SK-N-SH treated with all-trans-retinoic acid at 6 μM for 48 hours (cell line): Measurements from ENCODE around the gene FIBCD1.

Source experiments
- ATAC-seq: fragments of 200-7000 bp; cut with Tn5 transposase; 3 replicates; pipeline ENCODE4 v1.9.1; 2020; ENCODE audit warnings: mild to moderate bottlenecking, moderate library complexity
- BACH2 ChIP-seq: fragments of 250-450 bp; sonication (Bioruptor Pico); IDR thresholded peaks from 2 replicates; pipeline ENCODE4 v1.9.0; 2021; ENCODE audit warnings: mild to moderate bottlenecking, borderline replicate concordance
- CREB5 ChIP-seq: fragments of 250-450 bp; sonication (Bioruptor Pico); IDR thresholded peaks from 2 replicates; pipeline ENCODE4 v1.5.1; 2020; ENCODE audit warnings: low read depth, mild to moderate bottlenecking, moderate library complexity
- CSDC2 ChIP-seq: fragments of 250-450 bp; sonication (Bioruptor Pico); IDR thresholded peaks from 2 replicates; pipeline ENCODE4 v1.5.0; 2020; ENCODE audit warnings: mild to moderate bottlenecking, moderate library complexity
- ESRRG ChIP-seq: fragments of 250-450 bp; sonication (Bioruptor Pico); IDR thresholded peaks from 2 replicates; pipeline ENCODE4 v1.6.1; 2021; ENCODE audit warnings: mild to moderate bottlenecking
- OSR1 ChIP-seq: fragments of 250-450 bp; sonication (Bioruptor Pico); IDR thresholded peaks from 2 replicates; pipeline ENCODE4 v1.8.0; 2022; ENCODE audit warnings: moderate library complexity, mild to moderate bottlenecking, inconsistent platforms
- PPARA ChIP-seq: fragments of 250-450 bp; sonication (Bioruptor Pico); IDR thresholded peaks from 2 replicates; pipeline ENCODE4 v1.5.0; 2020; ENCODE audit warnings: mild to moderate bottlenecking, borderline replicate concordance
- RARB ChIP-seq: fragments of 250-450 bp; sonication (Bioruptor Pico); IDR thresholded peaks from 2 replicates; pipeline ENCODE4 v1.8.0; 2021; ENCODE audit warnings: mild to moderate bottlenecking, moderate library complexity
- TCF4 ChIP-seq: fragments of 250-450 bp; sonication (Bioruptor Pico); IDR thresholded peaks from 2 replicates; pipeline ENCODE4 v1.8.0; 2021; ENCODE audit warnings: mild to moderate bottlenecking, moderate library complexity, borderline replicate concordance
- ZC3H10 ChIP-seq: fragments of 250-450 bp; sonication (Bioruptor Pico); IDR thresholded peaks from 2 replicates; pipeline ENCODE4 v1.5.1; 2021; ENCODE audit warnings: mild to moderate bottlenecking, moderate library complexity
- ZFP30 ChIP-seq: fragments of 450-650 bp; formaldehyde crosslinking; IDR thresholded peaks from 2 replicates; pipeline ENCODE4 v1.5.0; 2022; ENCODE audit warnings: mild to moderate bottlenecking, moderate library complexity
- ZNF565 ChIP-seq: fragments of 450-650 bp; formaldehyde crosslinking; conservative IDR thresholded peaks from 2 replicates; pipeline ENCODE4 v1.5.0; 2020; ENCODE audit warnings: low read depth, mild to moderate bottlenecking, moderate library complexity
- TF ChIP-seq, protein P1 (sequence below): fragments of 250-450 bp; sonication (Bioruptor Pico); IDR thresholded peaks from 2 replicates; pipeline ENCODE4 v1.5.0; 2020; ENCODE audit warnings: mild to moderate bottlenecking, moderate library complexity
- TF ChIP-seq, protein P2 (sequence below): fragments of 250-450 bp; sonication (Bioruptor Pico); IDR thresholded peaks from 2 replicates; pipeline ENCODE4 v1.8.0; 2021; ENCODE audit warnings: low read depth, mild to moderate bottlenecking, moderate library complexity, borderline replicate concordance

Gene FIBCD1

GRCh38 chr9:130860458-130861316 is 78.4 kb downstream of the FIBCD1 start:
- ATAC-seq, result peak; percentile 89
- TF ChIP-seq TCF4 (CRISPR knock-in tag) (no peak), OSR1 (CRISPR knock-in tag) (no peak), BACH2 (CRISPR knock-in tag) (no peak), ZFP30 (no peak), CREB5 (CRISPR knock-in tag) (no peak), ESRRG (CRISPR knock-in tag) (no peak), CSDC2 (CRISPR knock-in tag) (no peak), PPARA (CRISPR knock-in tag) (no peak), ZNF565 (CRISPR knock-in tag) (no peak), RARB (CRISPR knock-in tag) (no peak)
- TF ChIP-seq, protein P1, sequence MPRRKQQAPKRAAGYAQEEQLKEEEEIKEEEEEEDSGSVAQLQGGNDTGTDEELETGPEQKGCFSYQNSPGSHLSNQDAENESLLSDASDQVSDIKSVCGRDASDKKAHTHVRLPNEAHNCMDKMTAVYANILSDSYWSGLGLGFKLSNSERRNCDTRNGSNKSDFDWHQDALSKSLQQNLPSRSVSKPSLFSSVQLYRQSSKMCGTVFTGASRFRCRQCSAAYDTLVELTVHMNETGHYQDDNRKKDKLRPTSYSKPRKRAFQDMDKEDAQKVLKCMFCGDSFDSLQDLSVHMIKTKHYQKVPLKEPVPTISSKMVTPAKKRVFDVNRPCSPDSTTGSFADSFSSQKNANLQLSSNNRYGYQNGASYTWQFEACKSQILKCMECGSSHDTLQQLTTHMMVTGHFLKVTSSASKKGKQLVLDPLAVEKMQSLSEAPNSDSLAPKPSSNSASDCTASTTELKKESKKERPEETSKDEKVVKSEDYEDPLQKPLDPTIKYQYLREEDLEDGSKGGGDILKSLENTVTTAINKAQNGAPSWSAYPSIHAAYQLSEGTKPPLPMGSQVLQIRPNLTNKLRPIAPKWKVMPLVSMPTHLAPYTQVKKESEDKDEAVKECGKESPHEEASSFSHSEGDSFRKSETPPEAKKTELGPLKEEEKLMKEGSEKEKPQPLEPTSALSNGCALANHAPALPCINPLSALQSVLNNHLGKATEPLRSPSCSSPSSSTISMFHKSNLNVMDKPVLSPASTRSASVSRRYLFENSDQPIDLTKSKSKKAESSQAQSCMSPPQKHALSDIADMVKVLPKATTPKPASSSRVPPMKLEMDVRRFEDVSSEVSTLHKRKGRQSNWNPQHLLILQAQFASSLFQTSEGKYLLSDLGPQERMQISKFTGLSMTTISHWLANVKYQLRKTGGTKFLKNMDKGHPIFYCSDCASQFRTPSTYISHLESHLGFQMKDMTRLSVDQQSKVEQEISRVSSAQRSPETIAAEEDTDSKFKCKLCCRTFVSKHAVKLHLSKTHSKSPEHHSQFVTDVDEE (CRISPR knock-in tag), result no peak

GRCh38 chr9:130858739-130859705 is 80.0 kb downstream of the FIBCD1 start:
- ATAC-seq, result no peak
- TF ChIP-seq, protein P1 (CRISPR knock-in tag), result no peak
- TF ChIP-seq OSR1 (CRISPR knock-in tag), result no peak
- no peak for TF ChIP-seq CREB5 (CRISPR knock-in tag)
- TF ChIP-seq, protein P2, sequence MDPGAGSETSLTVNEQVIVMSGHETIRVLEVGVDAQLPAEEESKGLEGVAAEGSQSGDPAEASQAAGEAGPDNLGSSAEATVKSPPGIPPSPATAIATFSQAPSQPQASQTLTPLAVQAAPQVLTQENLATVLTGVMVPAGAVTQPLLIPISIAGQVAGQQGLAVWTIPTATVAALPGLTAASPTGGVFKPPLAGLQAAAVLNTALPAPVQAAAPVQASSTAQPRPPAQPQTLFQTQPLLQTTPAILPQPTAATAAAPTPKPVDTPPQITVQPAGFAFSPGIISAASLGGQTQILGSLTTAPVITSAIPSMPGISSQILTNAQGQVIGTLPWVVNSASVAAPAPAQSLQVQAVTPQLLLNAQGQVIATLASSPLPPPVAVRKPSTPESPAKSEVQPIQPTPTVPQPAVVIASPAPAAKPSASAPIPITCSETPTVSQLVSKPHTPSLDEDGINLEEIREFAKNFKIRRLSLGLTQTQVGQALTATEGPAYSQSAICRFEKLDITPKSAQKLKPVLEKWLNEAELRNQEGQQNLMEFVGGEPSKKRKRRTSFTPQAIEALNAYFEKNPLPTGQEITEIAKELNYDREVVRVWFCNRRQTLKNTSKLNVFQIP (CRISPR knock-in tag), result no peak
- no peak for TF ChIP-seq RARB (CRISPR knock-in tag)
- TF ChIP-seq PPARA (CRISPR knock-in tag), result no peak
- TF ChIP-seq ZFP30, result no peak
- TF ChIP-seq ZC3H10, result no peak
- no peak for TF ChIP-seq BACH2 (CRISPR knock-in tag)
